ENCODE measurements around the gene SNRNP70.

- TF ChIP-seq CTCF (conservative IDR thresholded peaks at IDR 0.05 in 1 of 2, IDR thresholded peaks at IDR 0.05 in 1 of 2; ENCODE audit: low read depth in 1 of 2, low read length in 2 of 2) (no peak), EZH2 (IDR thresholded peaks at IDR 0.05; ENCODE audit: low read length, missing control alignments) (no peak)
Observed at GRCh38 chr19:49149652-49150105, 64.4 kb downstream of the SNRNP70 start.
